ENCODE measurements around the gene GALNT14.

GRCh38 chr2:31055938-31056337, 82.3 kb downstream of the GALNT14 start:
- TF ChIP-seq CTCF (IDR thresholded peaks at IDR 0.05) (no peak), POLR2A (IDR thresholded peaks at IDR 0.05) (no peak)

Data from adrenal gland (tissue), 5 donors.